K562 (cell line): ENCODE data around the gene EIF5B. TPM values are rescaled to one million over a fixed set of nuclear protein-coding genes. Genes with fewer than 3 reads are reported as not detected.

ENCODE experiments used
- ATAC-seq: fragments of 200-7000 bp; cut with Tn5 transposase; 3 replicates; pipeline ENCODE4 v1.9.1; 2020; ENCODE audit warnings: moderate library complexity
- BruUV-seq: library from RNA; stranded (reverse); fragments of 400-500 nt; replicated peaks from 2 replicates; lab custom pipeline; 2021; lab: Mats Ljungman, UMichigan
- CTCF ChIA-PET: fragments of 300-600 bp; formaldehyde crosslinking; extraction: SDS; loops from one replicate; lab custom pipeline; 2021; ENCODE audit warnings: low intra/inter-chr PET ratio; lab: Yijun Ruan, JAX
- POLR2A ChIA-PET: fragments of 300-600, 350-650 bp; sonication (Branson Sonifier 250); formaldehyde crosslinking; extraction: SDS; loops from one replicate; lab custom pipeline; 2021; ENCODE audit warnings: antibody characterized with exemption, inconsistent platforms; lab: Yijun Ruan, JAX
- DNase-seq, 4 experiments: peaks; one replicate each; pipeline versions ENCODE4 v3.0.0 to v3.0.0-alpha.2; 2011 to 2018; ENCODE audit warnings: low spot score in 3 of 4, mixed read lengths in 3 of 4; ENCODE audit errors: extremely low read depth in 1 of 4
- FAIRE-seq: peaks from 2 replicates; lab custom pipeline; 2011; peaks lifted over from hg19 to GRCh38; lab: Jason Lieb, UNC
- H2AFZ ChIP-seq: 2 replicates; pipeline ENCODE4 v1.6.0; 2011; ENCODE audit warnings: low read depth, low read length, control low read depth, inconsistent platforms
- H3K27ac ChIP-seq: fragments of 200-600 bp; 3 replicates; pipeline ENCODE4 v1.8.0; 2011; ENCODE audit warnings: low read depth, mild to moderate bottlenecking, control low read depth, inconsistent platforms, low read length, moderate library complexity, mixed read lengths; ENCODE audit errors: extremely low read depth
- H3K27me3 ChIP-seq, 2 experiments: fragments of 300-600 bp in 1 of 2; 2 replicates in 1 of 2; 3 replicates in 1 of 2; pipeline versions ENCODE4 v1.6.0 to v1.8.0; 2011; ENCODE audit warnings: inconsistent platforms in 2 of 2, low read length in 2 of 2, mild to moderate bottlenecking in 1 of 2, mixed read lengths in 1 of 2, moderate library complexity in 1 of 2; ENCODE audit not compliant: control insufficient read depth in 2 of 2, insufficient read depth in 2 of 2
- H3K36me3 ChIP-seq: fragments of 300-600 bp; 3 replicates; pipeline ENCODE4 v1.8.0; 2011; ENCODE audit warnings: mild to moderate bottlenecking, low read length, inconsistent platforms; ENCODE audit not compliant: control insufficient read depth, insufficient read depth
- H3K4me1 ChIP-seq, 2 experiments: fragments of 200-600 bp in 1 of 2; replicated peaks in 1 of 2; 2 replicates in 1 of 2; 3 replicates in 1 of 2; pipeline versions ENCODE4 v1.5.1 to v1.8.0; 2011; ENCODE audit warnings: inconsistent platforms in 2 of 2, low read length in 2 of 2, mild to moderate bottlenecking in 1 of 2, mixed read lengths in 1 of 2, moderate library complexity in 1 of 2; ENCODE audit not compliant: control insufficient read depth in 2 of 2, insufficient read depth in 2 of 2
- H3K4me2 ChIP-seq: 2 replicates; pipeline ENCODE4 v1.6.1; 2011; ENCODE audit warnings: low read length, control low read depth, inconsistent platforms, mixed read lengths; ENCODE audit not compliant: insufficient read depth
- H3K4me3 ChIP-seq: fragments of 200-600 bp; sonication (generic), shearing (Covaris generic); 2 replicates; pipeline ENCODE4 v1.5.1; 2016; ENCODE audit warnings: control low read depth, inconsistent platforms
- H3K79me2 ChIP-seq: fragments of 200-600 bp; 3 replicates; pipeline ENCODE4 v1.8.0; 2011; ENCODE audit warnings: low read length, inconsistent platforms; ENCODE audit not compliant: control insufficient read depth, insufficient read depth
- H3K9ac ChIP-seq, 2 experiments: 2 replicates each; pipeline versions ENCODE4 v1.6.0 to v1.6.1; 2011; ENCODE audit warnings: low read depth in 2 of 2, low read length in 2 of 2, control low read depth in 1 of 2, inconsistent platforms in 1 of 2, mild to moderate bottlenecking in 1 of 2, mixed read lengths in 1 of 2; ENCODE audit not compliant: insufficient read depth in 1 of 2
- H3K9me1 ChIP-seq: one replicate; pipeline ENCODE4 v1.6.0; 2011; ENCODE audit warnings: inconsistent platforms, mild to moderate bottlenecking, low read length, moderate library complexity; ENCODE audit not compliant: control insufficient read depth, insufficient read depth
- H3K9me3 ChIP-seq: replicated peaks from 2 replicates; pipeline ENCODE4 v1.5.1; 2011; ENCODE audit warnings: low read depth, low read length, inconsistent platforms; ENCODE audit not compliant: control insufficient read depth, insufficient read depth
- H4K20me1 ChIP-seq: replicated peaks from 2 replicates; pipeline ENCODE4 v1.6.1; 2011; ENCODE audit warnings: low read length, inconsistent platforms, mixed read lengths; ENCODE audit not compliant: control insufficient read depth, insufficient read depth
- ARID2 ChIP-seq: fragments of 450-650 bp; IDR thresholded peaks from 2 replicates; pipeline ENCODE4 v1.6.1; 2017; ENCODE audit warnings: antibody characterized with exemption, mild to moderate bottlenecking
- ATF1 ChIP-seq, 2 experiments: fragments of 450-650 bp in 1 of 2; IDR thresholded peaks; 2 replicates each; pipeline ENCODE4 v1.6.1; 2016; ENCODE audit warnings: missing compliant biosample characterization in 1 of 2, missing genetic modification characterization in 1 of 2
- HEY1 ChIP-seq: fragments of 250-450 bp; sonication (Bioruptor Pico); IDR thresholded peaks from 2 replicates; pipeline ENCODE4 v1.5.0; 2020; ENCODE audit warnings: mild to moderate bottlenecking, moderate library complexity, borderline replicate concordance
- KLF6 ChIP-seq: fragments of 250-450 bp; sonication (Bioruptor Pico); IDR thresholded peaks from 2 replicates; pipeline ENCODE4 v1.4.0; 2020; ENCODE audit warnings: mild to moderate bottlenecking, moderate library complexity, borderline replicate concordance
- PHB2 ChIP-seq: fragments of 450-650 bp; IDR thresholded peaks from 2 replicates; pipeline ENCODE4 v1.6.1; 2017; ENCODE audit warnings: low read depth
- RBM34 ChIP-seq: fragments of 200-400 bp; formaldehyde crosslinking; IDR thresholded peaks from 2 replicates; pipeline ENCODE4 v1.6.1; 2018; ENCODE audit warnings: low read length, borderline replicate concordance; ENCODE audit not compliant: insufficient read depth
- TAF1 ChIP-seq: IDR thresholded peaks from 2 replicates; pipeline ENCODE4 v1.6.1; 2011; ENCODE audit warnings: mild to moderate bottlenecking, low read length, moderate library complexity; ENCODE audit not compliant: insufficient read depth, control insufficient read depth, severe bottlenecking; ENCODE audit errors: extremely low read depth
- TAL1 ChIP-seq: fragments of 450-650 bp; IDR thresholded peaks from 2 replicates; pipeline ENCODE4 v1.6.1; 2016; ENCODE audit warnings: mild to moderate bottlenecking
- ZKSCAN1 ChIP-seq: fragments of 150-350 bp; IDR thresholded peaks from 2 replicates; pipeline ENCODE4 v1.6.1; 2016; ENCODE audit warnings: low read depth, low read length
- WGBS: fragments of 100-300 bp; shearing (Covaris generic); methylation state at CpG from one replicate; pipeline ENCODE4 v1.1.6; 2016; ENCODE audit warnings: low coverage, mixed read lengths; ENCODE audit not compliant: insufficient coverage; ENCODE audit errors: missing lambda C conversion rate; 5-methylcytosine and 5-hydroxymethylcytosine counted together
- in situ Hi-C: fragments of 300-500 bp; cut with MboI; formaldehyde crosslinking; loops from 4 replicates; pipeline ENCODE4 v1.15.0; 2018; ENCODE audit warnings: inconsistent platforms, mixed read lengths
- intact Hi-C: fragments of 100-400 bp; cut with micrococcal nuclease; formaldehyde crosslinking; loops from 2 replicates; pipeline ENCODE4 v1.14.2; 2022
- polyA plus RNA-seq, 8 experiments: library from polyadenylated mRNA; depleted of rRNA in 4 of 8; stranded (reverse) in 5 of 8; unstranded in 3 of 8; fragments of >200 nt; fragmentation: Nextera tagmentation in 2 of 8; fragmentation: Illumina TruSeq in 1 of 8; extraction: Ambion mirVana in 2 of 8; extraction: Trizol in 1 of 8; gene quantifications; 2 replicates each; pipeline versions ENCODE4 v1.2.1 to v1.2.3, GENCODE V29; 2011 to 2014; ENCODE audit warnings: inconsistent platforms in 1 of 8, missing spikeins in 1 of 8
- total RNA-seq, 7 experiments: library from RNA; depleted of rRNA in 6 of 7; stranded (reverse); fragments of >200 nt in 6 of 7; fragmentation: Illumina TruSeq in 2 of 7; extraction: Trizol in 2 of 7; gene quantifications; 2 replicates each; pipeline versions ENCODE4 v1.2.1 to v1.2.3, GENCODE V29; 2011 to 2021; ENCODE audit warnings: low replicate concordance in 1 of 7
- TF ChIP-seq, protein P1 (sequence below): sonication (generic); formaldehyde crosslinking; IDR thresholded peaks from 2 replicates; pipeline ENCODE4 v1.8.0; 2023; ENCODE audit warnings: mild to moderate bottlenecking, missing genetic modification reagents

EIF5B gene
- total and polyA plus RNA-seq, 9 of the 15 experiments (the other 6 are each of a cell fraction or from before 2014, with no cell fraction given): 26.5 to 143 (median 47.7) TPM

DNA sequence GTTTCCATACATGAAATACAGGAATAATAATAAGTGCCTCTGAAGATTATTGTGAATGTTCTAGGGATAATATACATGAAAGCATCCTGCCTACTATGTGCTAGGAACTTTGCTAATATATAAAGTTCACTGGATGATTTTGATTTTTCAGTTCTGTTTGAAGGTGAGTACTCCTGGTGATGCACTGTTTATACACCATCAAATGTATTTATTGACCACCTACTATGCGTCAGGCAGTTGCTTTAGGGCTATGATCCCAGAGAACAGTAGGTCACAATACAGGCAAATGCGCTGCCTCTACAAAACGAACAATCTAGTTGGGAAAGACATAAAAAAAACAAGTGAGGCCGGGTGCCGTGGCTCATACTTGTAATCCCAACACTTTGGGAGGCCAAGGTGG is 11.8 kb upstream of the EIF5B start:
- Histone ChIP-seq H3K36me3 (peaks cover 90% of the 10 kb centered on the region), H3K27me3 (no peaks in the 10 kb centered on the region), H3K27ac (no peak overlapping the region), H2AFZ (no peak overlapping the region), H3K9me1 (no peaks in the 10 kb centered on the region), H3K9ac (no peak overlapping the region), H4K20me1 (no peaks in the 10 kb centered on the region), H3K4me1 (no peaks in the 10 kb centered on the region), H3K9me3 (no peaks in the 10 kb centered on the region), H3K4me2 (no peak overlapping the region), H3K79me2 (peaks cover 2% of the 10 kb centered on the region), H3K4me3 (no peak overlapping the region)
- FAIRE-seq (no peak), ATAC-seq (no peak), DNase-seq (no peak)
- 98% methylated on average over 5 of the region's 5 CpGs for WGBS
- ChIA-PET POLR2A (no interaction called here), CTCF (no interaction called here)
- in situ Hi-C loops (no loop called here), intact Hi-C loops (no loop called here)
- TF ChIP-seq ZKSCAN1 (peak; percentile 92), ARID2 (no peak), KLF6 (CRISPR knock-in tag) (no peak)
- no TSS peak for BruUV-seq

DNA sequence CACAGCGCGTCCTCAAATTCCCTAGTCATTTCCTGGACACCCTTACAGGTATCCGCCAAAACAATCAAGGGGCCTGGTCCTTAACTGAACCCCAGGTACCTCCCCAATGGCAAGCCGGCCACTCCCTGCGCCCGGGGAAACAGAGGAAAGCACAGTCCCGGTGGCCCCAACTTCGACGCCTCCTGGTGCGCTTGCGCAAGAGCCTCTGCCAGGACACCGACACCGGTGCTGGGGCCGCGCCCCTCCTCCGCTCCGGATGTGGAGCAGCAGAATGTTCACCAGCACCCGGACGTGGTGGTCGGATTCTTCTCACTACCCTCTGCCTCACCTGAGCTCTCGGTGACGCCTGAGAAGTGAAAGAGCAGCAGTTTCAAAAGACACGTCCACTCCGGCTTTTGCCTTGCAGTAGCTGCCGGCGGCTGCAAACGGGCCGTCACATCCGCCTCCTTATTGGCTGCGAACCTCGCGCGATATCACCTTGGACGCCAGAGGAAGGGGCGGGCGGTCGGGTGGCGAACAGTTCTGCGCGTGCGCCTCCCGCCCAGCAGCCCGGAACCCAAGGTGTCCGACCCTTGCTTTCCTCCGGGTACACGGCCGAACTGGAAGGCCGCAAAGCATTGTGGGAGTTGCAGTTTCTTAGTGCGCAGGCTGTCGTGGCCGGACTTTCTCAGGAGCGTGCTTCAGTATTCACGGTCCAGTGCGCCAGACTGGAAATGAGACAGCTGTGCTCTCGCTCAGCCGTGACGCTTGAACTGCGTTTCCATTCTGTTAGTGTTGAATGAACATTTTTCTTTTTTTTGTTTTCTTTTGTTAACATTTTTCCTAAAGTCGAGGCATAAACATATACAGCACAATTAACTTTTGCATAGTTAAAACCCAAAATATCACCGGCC is 1.0 kb upstream of the EIF5B start, which contains the start of gene TXNDC9:
TXNDC9 (minus strand) TSS at position 423 of the 893 bp plus-strand sequence. CDS start 3,123 bp downstream, outside the sequence.
- no peaks in the 10 kb centered on the region for H3K9me1 ChIP-seq
- FAIRE-seq: peak; percentile 96
- H3K9me3 ChIP-seq: no peaks in the 10 kb centered on the region
- H2AFZ ChIP-seq: peak within 1 kb of the TSS; percentile 98
- peak; percentile 93 to 100 (median 96) for DNase-seq
- no peaks in the 10 kb centered on the region for H3K27me3 ChIP-seq
- peak within 1 kb of the TSS; percentile 92 for H3K27ac ChIP-seq
- peaks cover 11 to 19% of the 10 kb centered on the region in 2 experiments; a peak in 4 of 5 replicates for H3K4me1 ChIP-seq
- peaks cover 13% of the 10 kb centered on the region; the same call in 1 of the 2 replicates for H4K20me1 ChIP-seq
- CTCF ChIA-PET: interaction anchor here (2.1 kb wide), 1 partner anchor 154 kb away, joined by 9 read pairs; the partner anchor contains the start of gene REV1
- H3K9ac ChIP-seq: peak within 1 kb of the TSS; percentile 89 to 96
- peak within 1 kb of the TSS; percentile 61 for H3K4me3 ChIP-seq
- H3K79me2 ChIP-seq: peaks cover 87% of the 10 kb centered on the region
- in situ Hi-C loops (no loop called here), intact Hi-C loops (loop anchor here (1.0 kb wide), 1 partner anchor 155 kb away; the partner anchor contains the start of genes MITD1 and MRPL30)
- peak within 1 kb of the TSS; percentile 89 for H3K4me2 ChIP-seq
- H3K36me3 ChIP-seq: peaks cover 31% of the 10 kb centered on the region
- under 1% methylated on average over 58 of the region's 60 CpGs for WGBS
- peak; percentile 85 for ATAC-seq
- POLR2A ChIA-PET: interaction anchor here (0.6 to 1.8 kb wide), 8 partner anchors 12 to 1319 kb away, joined by 3 to 9 read pairs (median 4); partner anchors contain the start of gene REV1
- BruUV-seq: TSS peak; percentile 72
- no peak for TF ChIP-seq HEY1 (CRISPR knock-in tag)
- no peak for TF ChIP-seq RBM34
- TF ChIP-seq, protein P1, sequence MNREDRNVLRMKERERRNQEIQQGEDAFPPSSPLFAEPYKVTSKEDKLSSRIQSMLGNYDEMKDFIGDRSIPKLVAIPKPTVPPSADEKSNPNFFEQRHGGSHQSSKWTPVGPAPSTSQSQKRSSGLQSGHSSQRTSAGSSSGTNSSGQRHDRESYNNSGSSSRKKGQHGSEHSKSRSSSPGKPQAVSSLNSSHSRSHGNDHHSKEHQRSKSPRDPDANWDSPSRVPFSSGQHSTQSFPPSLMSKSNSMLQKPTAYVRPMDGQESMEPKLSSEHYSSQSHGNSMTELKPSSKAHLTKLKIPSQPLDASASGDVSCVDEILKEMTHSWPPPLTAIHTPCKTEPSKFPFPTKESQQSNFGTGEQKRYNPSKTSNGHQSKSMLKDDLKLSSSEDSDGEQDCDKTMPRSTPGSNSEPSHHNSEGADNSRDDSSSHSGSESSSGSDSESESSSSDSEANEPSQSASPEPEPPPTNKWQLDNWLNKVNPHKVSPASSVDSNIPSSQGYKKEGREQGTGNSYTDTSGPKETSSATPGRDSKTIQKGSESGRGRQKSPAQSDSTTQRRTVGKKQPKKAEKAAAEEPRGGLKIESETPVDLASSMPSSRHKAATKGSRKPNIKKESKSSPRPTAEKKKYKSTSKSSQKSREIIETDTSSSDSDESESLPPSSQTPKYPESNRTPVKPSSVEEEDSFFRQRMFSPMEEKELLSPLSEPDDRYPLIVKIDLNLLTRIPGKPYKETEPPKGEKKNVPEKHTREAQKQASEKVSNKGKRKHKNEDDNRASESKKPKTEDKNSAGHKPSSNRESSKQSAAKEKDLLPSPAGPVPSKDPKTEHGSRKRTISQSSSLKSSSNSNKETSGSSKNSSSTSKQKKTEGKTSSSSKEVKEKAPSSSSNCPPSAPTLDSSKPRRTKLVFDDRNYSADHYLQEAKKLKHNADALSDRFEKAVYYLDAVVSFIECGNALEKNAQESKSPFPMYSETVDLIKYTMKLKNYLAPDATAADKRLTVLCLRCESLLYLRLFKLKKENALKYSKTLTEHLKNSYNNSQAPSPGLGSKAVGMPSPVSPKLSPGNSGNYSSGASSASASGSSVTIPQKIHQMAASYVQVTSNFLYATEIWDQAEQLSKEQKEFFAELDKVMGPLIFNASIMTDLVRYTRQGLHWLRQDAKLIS (CRISPR knock-in tag): peak; percentile 64; the same call in 1 of the 2 replicates
- TF ChIP-seq ATF1 (CRISPR knock-in tag; IDR thresholded peaks at IDR 0.05): no peak
- peak; percentile 80 for TF ChIP-seq ATF1 (tag; IDR thresholded peaks at IDR 0.05)
- no peak for TF ChIP-seq TAL1
- no peak for TF ChIP-seq PHB2
- TF ChIP-seq TAF1: peak; percentile 84
